GM18520 (cell line): ENCODE results near the gene MAP3K6.

Source experiments
- ATAC-seq: cut with Tn5 transposase; IDR thresholded peaks from one replicate; pipeline ENCODE4 v1.9.1; 2021; ENCODE audit not compliant: unreplicated experiment

The MAP3K6 gene

DNA sequence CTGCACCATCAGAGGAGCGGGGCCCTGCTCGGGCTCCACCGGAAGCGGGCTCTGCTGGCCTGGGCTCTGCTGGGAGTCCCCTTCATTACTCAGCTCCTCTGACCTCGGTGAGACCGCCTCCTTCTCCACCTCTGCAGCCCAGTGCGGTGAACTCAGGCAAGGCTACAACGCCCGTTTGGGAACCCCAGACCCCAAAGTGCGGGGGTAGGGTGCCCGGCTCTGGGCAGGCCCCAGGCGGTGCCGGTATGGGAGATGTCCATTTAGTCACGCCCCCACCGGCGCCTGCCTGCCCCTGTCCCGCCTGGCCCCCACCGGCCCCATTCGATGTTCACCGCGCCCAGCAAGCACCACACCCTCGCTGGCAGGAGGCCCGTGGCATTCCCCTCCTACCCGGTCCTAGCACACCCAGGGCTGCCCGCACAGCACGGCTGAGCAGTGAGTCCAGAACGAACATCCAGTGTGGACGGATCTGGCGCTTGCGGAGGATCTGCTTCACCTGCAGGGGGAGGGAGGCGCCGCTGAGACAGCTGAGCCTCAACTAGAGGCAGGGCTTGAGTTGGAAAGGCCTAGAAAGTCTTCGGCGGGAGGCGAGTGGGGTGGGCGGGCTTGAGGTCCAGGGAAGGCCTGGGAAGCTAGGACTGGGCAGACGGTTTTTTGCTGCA, 10.0 kb downstream of the MAP3K6 start:
- ATAC-seq: no peak

DNA sequence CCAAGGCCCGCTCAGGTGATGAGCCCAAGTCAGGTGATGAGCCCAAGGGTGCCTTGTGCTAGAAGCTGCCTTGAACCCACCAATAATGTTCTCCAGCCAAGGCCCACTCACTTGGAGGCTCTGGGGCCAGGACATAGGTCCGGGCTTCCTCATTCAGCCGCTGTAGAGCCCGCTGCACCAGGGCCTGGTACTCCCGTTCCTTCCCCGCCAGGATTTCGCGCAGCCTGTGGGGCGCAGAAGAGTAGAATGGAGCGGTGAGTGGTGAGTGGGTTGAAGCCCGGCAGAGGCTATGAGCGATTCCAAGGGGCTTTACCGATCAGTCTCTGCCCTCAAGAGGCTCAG, 10.5 kb downstream of the MAP3K6 start:
- ATAC-seq: no peak

DNA sequence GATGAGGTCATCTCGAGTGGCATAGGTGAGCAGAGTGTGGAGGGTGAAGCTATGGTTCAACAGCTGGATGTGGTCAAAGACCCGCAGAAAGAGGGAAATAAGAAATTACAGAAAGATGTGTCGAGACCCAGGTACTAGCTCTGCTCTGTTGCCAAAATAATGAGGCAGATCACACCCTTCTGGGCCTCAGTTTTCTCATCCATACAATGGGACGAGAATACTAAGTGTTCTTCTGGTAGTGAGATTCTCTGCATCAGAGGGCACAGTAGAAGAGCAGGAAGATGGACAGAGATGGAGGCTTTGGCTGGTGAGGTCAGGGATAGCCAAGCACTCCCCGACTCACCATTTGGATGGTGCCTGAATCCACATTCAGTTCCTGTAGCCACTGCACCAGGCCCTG, 11.1 kb downstream of the MAP3K6 start:
- ATAC-seq: no peak

DNA sequence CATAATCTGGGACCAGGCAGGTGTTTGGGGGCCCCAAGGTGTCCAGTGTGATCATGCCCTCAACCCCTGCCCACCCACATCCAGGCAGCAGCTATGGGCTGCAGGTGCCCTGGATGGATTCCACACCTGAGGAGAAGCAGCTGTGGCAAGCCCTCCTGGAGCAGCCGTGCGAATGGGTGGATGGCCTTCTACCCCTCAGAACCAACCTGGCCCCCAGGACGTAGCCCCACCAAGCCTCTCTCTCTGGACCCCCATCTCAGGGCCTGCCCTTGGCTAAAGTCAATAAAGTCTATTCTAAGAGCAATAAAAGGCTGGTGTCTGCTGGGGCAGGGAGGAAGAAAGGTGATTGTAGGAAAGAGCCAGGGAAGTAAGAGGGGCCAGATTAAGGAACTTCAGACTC, 13.1 kb downstream of the MAP3K6 start:
- ATAC-seq: no peak

DNA sequence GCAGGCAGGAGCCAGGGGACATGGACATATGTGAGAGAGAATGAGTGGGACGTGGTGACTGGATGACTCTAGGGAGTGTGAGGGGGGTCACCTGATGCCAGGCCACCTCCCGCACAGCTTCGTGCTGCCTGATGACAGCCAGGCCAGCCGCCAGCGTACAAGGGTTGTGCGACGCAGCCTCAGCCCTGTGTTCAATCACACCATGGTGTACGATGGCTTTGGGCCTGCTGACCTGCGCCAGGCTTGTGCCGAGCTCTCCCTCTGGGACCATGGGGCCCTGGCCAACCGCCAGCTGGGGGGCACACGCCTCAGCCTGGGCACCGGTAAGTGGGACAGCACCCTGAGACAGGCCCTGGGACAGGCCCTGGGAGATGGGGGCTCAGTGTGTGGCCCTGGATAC, 13.6 kb downstream of the MAP3K6 start:
- no peak for ATAC-seq

DNA sequence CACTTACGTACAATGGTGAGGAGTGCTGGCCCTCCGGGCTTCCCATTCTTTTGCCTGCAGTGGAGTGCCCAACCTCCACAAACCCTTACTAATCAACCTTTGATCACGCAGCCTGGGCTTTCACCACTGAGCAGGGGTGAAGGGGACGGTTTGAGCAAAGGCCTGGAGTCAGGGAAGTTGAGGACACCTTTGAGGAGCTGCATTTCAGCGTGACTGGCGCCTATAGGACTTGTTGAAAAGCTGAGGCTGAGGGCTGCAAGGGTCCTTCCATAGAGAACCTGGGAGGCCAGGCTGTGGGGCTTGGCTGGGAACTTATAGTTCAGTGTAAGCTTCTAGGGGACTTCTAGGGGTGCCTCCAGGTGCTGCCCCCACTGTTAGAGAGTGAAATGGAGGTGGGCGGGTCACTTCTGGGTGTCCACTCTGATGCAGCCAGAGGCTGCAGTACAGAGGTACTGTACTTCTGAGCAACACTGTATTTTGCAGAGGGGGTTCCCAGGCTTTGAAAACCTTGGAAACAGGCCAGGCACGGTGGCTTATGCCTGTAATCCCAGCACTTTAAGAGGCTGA, 15.1 kb downstream of the MAP3K6 start:
- ATAC-seq: no peak

DNA sequence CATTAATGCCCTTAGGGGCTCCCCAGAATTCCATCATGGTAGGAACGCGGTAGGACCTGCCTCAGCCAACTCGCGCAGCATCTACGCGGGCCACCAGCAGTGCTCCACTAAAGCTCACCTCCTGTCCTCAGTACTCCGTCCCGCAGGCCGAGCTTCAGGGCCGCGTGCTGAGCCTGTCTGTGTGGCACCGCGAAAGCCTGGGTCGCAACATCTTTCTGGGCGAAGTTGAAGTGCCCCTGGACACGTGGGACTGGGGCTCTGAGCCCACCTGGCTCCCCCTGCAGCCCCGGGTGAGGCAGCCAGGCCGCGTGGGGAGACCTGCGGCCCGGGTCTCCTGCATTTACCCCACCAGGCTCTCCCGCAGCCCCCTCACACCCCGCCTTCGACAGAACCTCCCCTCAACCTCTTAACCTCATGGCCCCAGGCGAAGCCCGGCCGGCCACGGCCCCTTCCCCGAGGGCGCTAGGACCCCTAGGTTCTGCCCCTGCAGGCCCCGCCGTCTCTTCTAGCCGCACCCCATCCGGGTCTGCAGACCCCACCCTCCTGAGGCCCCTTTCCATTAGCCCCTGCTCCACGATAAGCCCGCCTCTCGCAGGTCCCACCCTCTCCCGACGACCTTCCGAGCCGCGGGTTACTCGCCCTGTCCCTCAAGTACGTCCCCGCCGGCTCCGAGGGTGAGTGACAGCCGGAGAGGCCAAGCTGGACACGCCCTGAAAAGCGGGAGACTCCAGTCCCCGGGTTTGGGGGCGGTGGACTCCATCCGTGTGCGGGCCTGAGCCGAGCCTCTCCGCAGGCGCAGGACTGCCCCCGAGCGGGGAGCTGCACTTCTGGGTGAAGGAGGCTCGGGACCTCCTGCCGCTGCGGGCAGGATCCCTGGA, 15.9 kb downstream of the MAP3K6 start:
- no peak for ATAC-seq

DNA sequence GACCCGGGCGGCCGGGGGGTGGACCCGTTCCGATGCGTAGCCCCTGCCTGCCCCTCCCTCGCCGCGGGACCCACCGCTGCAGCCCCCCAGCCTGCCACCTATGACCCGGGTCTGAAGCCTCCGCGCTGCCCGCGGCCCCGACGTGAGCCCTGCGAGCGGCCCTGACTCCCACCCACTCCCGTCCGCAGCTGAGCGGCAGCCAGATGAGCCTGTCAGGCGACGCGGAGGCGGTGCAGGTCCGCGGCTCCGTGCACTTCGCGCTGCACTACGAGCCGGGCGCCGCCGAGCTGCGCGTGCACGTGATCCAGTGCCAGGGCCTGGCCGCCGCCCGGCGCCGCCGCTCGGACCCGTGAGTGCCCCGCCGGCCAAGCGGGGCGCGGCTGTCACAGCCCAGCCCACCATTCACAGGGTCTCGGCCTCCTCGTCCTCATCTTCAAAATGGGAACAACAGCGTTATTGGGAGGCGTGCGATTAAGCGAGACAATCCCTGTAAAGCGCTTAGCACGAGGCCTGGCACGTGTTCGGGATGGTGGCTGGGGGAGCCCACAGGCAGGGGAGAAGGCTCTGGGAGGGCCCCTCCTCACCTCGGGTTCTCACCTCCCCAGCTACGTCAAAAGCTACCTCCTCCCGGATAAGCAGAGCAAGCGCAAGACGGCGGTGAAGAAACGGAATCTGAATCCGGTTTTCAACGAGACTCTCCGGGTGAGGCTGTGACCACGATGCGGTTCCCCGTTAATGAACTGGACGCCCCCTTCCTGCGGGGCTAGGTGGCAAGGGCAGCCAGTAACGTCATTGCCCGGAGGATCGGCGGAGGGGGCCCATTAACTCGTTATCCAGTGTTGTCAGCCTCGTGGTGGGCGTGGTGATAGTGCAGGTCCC, 16.7 kb downstream of the MAP3K6 start:
- ATAC-seq: no peak

DNA sequence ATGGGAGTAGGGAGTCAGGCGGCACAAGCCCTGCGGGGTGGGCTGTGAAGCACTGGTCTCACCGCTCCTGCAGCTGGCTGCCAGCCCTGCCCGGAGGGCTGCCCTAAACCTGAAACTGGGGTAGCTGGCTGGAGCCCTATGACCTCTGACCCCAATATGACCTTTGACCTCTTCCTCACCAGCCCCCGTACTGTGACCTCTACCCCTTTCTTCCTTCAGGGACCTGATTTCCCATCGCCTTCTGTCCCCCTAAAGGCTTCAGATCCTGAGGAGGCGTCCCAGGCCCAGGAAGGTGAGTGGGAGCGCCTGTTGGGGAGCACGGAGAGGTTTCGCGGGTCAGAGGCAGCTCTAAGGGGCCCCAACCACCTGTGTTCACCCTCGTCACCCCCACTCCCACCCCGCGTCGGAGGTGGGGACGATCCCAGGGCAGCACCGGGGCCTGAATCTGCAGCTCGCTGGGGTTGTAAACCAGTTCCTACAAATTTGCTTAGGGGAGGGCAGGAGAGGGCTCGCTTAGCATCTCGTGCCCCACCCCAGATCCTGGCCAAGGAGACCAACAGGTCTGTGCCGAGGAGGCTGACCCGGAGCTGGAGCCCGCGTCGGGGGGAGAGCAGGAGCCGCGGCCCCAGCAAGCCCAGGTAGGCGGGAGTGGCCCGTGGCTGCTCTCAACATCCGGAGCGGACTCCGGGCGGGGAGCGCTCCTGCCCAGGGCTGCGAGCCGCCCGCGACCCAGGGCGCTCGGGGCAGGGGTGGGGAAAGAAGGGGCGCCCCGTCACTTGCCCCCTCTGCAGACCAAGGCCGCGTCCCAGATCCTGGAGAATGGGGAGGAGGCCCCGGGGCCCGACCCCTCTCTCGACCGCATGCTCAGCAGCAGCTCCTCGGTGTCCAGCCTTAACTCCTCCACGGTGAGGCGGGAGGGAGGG, 17.6 kb downstream of the MAP3K6 start:
- ATAC-seq: no peak

DNA sequence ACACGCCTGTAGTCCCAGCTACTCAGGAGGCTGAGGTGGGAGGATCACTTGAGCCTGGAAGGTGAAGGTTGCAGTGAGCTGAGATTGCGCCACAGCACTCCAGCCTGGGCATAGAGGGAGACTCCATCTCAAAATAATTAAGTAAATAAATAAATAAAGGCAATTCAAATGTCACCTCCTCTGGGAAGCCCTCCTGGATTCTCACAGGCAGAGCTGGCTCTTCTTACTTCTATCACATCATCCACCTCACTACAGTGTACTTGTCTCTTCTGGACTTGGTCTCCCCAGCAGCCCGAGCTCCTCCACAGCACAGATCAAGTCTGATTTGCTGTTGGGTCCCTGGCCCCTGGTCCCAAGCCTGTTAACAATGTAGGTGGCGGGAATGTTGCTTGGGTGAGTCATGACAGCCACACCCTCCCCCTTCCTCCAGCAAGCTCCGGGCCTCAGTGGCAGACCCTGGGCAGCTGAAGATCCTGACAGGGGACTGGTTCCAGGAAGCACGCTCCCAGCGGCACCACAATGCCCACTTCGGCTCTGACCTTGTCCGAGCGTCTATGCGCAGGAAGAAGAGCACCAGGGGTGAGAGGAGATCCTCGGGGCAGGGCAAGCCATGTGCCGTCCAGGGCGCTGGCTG, 19.7 kb downstream of the MAP3K6 start:
- no peak for ATAC-seq

DNA sequence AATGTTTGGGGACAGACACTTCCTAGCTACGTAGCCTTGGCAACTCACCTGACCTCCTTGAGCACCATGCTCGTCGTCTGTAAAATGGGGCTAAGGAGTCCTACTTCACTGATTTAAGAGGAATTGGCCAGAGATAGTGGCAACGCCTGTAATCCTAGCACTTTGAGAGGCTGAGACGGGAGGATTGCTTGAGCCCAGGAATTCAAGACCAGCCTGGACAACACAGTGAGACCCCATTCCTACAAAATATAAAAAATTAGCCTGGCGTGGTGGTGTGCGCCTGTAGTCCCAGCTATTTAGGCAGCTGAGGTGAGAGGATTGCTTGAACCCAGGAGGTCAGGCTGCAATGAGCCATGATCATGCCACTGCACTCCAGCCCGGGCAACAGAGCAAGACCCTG, 20.4 kb downstream of the MAP3K6 start:
- ATAC-seq: no peak

DNA sequence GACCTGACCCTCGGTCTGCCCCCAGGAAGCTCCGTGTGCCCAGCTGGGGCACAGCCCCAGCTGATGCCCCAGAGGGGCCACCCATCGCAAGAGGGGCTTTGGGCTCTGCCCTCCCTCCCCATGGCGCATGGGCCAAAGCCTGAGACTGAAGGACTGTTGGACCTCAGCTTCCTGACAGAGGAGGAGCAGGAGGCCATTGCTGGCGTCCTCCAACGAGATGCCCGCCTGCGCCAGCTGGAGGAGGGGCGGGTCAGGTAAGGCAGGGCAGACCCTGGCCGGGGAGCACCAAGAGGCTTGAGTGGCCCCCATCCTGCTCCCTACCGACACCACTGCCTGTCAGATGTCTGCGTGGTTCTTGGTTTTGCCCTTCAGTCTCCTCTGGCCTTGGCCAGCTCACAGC, 21.5 kb downstream of the MAP3K6 start:
- no peak for ATAC-seq

DNA sequence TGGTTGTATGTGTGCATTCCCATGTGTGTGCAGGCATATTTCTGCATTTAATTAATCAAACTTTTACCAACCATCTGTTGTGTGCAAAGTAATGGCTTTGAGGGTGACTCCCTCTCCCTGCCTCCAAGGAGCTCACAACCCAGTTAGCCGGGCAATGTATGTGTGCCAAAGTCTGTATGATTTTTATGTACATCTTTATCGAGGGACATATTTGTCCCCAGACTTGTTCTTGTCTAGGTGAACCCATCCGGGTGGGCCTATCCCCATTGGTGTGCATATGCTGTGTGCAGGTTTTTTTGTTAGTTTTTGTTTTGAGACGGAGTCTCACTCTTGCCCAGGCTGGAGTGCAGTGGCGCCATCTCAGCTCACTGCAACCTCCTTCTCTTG, 23.1 kb downstream of the MAP3K6 start:
- no peak for ATAC-seq

DNA sequence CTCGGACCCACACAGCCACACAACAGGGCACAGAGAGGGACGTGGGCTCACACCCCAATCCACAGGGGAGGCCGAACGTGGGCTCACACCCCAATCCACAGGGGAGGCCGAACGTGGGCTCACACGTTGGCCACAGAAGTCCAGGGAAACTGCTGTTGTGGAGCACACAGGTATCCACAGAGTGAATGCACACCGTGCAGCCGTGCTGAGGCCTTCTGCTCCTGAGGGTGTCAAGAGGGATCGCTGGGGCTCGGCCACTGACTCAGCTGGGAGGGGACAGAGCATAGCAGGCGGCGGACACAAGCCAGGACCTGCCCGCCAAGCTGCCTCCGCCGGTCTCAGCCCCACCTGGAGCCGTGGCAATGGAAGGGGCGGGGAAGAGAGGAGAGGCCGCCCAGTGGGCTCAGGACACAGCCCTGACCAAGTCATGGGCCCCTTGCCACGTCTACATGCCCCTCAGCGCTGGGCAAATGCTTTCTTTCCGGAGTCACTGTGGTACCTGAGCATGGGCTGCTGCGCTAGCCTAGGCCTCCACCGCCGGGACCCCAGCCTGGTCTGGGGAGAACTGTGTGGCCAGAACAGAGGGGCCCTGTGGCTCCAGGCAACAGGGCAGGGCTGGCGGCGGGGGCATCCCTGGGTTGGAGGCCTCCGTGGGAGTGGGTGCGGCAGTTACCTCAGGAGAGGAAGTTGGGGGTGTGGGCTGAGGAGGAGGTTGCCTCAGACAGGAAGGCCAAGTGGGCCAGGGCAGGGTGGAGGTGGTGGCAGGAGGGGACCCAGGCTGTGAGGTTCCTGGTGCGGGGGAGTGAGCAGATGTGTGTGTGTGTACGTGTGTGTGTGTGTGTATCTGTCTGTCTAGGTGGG, 23.8 kb downstream of the MAP3K6 start:
- ATAC-seq: no peak

DNA sequence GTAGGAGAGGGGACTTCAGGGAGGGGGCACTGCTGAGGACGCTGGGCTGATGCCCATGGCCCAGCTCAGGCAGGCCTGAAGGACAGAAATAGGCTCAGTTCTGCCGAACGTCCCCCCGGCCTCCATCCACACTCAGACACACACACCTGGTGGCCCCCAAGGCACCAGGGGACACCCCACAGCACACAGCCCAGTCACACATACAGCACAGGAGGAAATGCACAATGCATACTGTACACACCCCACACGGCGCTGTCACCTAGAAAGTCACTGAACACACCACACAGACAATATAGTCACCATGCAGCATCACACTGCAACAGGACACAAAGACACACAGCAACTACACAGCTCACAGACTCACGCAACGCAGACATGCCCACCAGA, 24.4 kb downstream of the MAP3K6 start:
- no peak for ATAC-seq

DNA sequence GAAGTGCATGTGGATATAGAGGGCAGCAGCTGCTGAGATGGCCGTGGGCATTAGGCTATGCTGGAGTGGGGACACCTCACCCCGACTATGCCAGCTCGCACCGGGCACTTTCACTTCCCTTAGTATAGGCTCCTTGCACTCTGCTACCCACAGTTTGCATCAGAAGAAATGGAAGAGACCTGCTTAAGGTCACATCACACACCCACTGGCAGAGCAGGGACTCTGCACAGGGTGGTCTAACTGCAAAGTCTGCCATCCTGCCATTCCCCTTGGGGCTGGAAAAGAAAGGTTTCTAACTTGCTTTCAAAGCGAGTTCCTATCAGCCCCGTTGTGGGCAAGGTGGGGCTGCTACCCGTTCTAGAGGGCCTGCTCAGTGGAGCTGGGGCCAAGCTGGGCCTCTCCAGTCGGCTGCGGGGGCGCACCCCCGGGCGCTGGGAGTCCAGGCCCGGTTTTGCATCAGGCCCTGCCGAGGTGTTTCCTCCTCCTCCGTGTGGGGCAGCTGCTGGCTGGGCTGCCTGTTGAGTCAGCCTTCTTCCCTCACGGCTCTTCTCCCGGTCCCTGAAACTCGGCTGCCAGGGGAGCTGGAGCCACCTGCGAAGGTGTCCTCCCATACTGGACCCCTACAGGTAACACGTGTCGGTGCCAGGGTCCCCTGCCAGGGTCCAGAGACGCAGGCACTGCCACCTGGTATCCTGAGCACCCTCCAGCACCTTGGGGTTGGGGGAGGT, 25.1 kb downstream of the MAP3K6 start, which contains the start of gene SYTL1:
TSS of gene SYTL1 (plus strand) at position 498 of the 728 bp plus-strand sequence. CDS start 3,313 bp downstream, outside the sequence.
- no peak for ATAC-seq

DNA sequence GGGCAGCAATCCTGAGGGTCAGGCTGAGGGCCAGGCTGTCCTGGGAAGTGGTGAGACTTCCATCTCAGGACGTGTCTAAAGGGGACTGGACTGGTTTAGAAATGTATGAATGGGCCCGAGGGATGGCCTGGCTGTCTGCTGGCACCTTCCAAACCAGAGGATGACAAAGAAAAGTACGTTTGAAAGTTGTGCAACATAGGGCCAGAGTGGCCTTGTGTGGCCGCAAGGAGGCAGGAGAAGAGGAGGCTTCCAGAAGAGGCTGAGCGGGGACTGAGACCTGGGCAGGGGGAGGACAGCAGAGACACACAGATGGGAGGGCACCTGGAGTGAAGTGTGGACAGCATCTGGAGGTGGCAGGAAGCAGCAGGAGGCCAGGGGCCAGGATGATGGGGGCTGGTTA, 27.5 kb downstream of the MAP3K6 start:
- no peak for ATAC-seq

DNA sequence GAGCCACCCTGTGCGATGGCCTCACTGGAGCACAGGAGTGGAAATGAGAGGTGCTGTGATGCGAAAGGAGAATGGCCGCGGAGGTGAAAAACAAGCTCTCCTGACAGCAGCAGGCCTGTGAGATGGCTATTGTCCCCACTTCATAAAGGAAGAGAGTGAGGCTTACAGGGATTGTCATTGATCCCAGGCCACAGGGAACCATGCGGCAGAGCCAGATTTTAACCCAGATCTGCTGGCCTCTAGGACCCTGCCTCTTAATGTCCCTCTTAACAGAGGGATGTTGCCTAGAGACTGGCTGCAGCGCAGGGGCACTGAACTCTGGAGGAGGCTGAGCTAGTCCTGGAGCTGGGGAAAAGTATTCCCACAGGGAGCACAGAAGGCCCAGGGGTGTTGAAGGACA, 28.0 kb downstream of the MAP3K6 start:
- no peak for ATAC-seq
